OCI-LY7 (cell line): ENCODE data around the gene EMILIN1. TPM values are rescaled to one million over a fixed set of nuclear protein-coding genes. Genes with fewer than 3 reads are reported as not detected.

Experiments
- BruUV-seq: library from RNA; stranded (reverse); fragments of 400-500 nt; replicated peaks from 2 replicates; lab custom pipeline; 2021; lab: Mats Ljungman, UMichigan
- CTCF ChIA-PET: fragments of 300-600 bp; sonication (Branson Sonifier 250); formaldehyde crosslinking; loops from one replicate; lab custom pipeline; 2022; ENCODE audit warnings: antibody characterized with exemption; ENCODE audit not compliant: unreplicated experiment; lab: Charles Lee
- POLR2A ChIA-PET: fragments of 300-600 bp; sonication (Branson Sonifier 250); formaldehyde crosslinking; loops from one replicate; lab custom pipeline; 2022; ENCODE audit warnings: antibody characterized with exemption; lab: Charles Lee
- DNase-seq: peaks from one replicate; pipeline ENCODE4 v3.0.0-alpha.2; 2015; ENCODE audit warnings: low spot score
- H2AFZ ChIP-seq: fragments of 200-600 bp; sonication (generic), shearing (Covaris generic); 2 replicates; pipeline ENCODE4 v1.6.1; 2014; ENCODE audit warnings: mild to moderate bottlenecking, antibody characterized with exemption, low read length, moderate library complexity
- H3K27ac ChIP-seq: fragments of 200-600 bp; sonication (generic); 2 replicates; pipeline ENCODE4 v1.5.1; 2014; ENCODE audit warnings: mixed run types, low read depth, mild to moderate bottlenecking, moderate library complexity, low read length, inconsistent platforms; ENCODE audit not compliant: poor library complexity, severe bottlenecking
- H3K36me3 ChIP-seq: fragments of 200-600 bp; sonication (generic); 2 replicates; pipeline ENCODE4 v1.6.1; 2014; ENCODE audit warnings: mild to moderate bottlenecking, antibody characterized with exemption, low read length, moderate library complexity, mixed read lengths; ENCODE audit not compliant: insufficient read depth
- H3K4me1 ChIP-seq: fragments of 200-600 bp; sonication (generic); 2 replicates; pipeline ENCODE4 v1.5.1; 2014; ENCODE audit warnings: mild to moderate bottlenecking, low read length; ENCODE audit not compliant: insufficient read depth, poor library complexity, severe bottlenecking
- H3K4me2 ChIP-seq: fragments of 200-600 bp; sonication (generic); 2 replicates; pipeline ENCODE4 v1.6.1; 2014; ENCODE audit warnings: mild to moderate bottlenecking, low read length
- H3K4me3 ChIP-seq: fragments of 200-600 bp; sonication (generic); 2 replicates; pipeline ENCODE4 v1.5.1; 2014; ENCODE audit warnings: mild to moderate bottlenecking, low read depth, low read length; ENCODE audit not compliant: poor library complexity, severe bottlenecking
- H3K79me2 ChIP-seq: fragments of 200-600 bp; sonication (generic); 2 replicates; pipeline ENCODE4 v1.6.1; 2016; ENCODE audit warnings: low read depth, mild to moderate bottlenecking, low read length, moderate library complexity, mixed read lengths; ENCODE audit not compliant: insufficient read depth
- H3K9me2 ChIP-seq: fragments of 200-600 bp; sonication (generic); 2 replicates; pipeline ENCODE4 v1.6.1; 2016; ENCODE audit warnings: mild to moderate bottlenecking, low read length, mixed read lengths; ENCODE audit not compliant: insufficient read depth
- H3K9me3 ChIP-seq: fragments of 200-600 bp; sonication (generic); 2 replicates; pipeline ENCODE4 v1.6.1; 2014; ENCODE audit warnings: mild to moderate bottlenecking, mixed run types, low read length, mixed read lengths
- H4K20me1 ChIP-seq: fragments of 200-600 bp; sonication (generic); 2 replicates; pipeline ENCODE4 v1.6.1; 2014; ENCODE audit warnings: mild to moderate bottlenecking, antibody characterized with exemption, low read length, moderate library complexity, mixed read lengths; ENCODE audit not compliant: insufficient read depth
- EZH2phosphoT487 ChIP-seq: fragments of 200-600 bp; sonication (generic); IDR thresholded peaks from 2 replicates; pipeline ENCODE4 v1.6.1; 2018; ENCODE audit warnings: low read depth, borderline replicate concordance, mild to moderate bottlenecking, mixed run types, antibody characterized with exemption, low read length, moderate library complexity, mixed read lengths
- intact Hi-C: fragments of 100-400 bp; cut with micrococcal nuclease; formaldehyde crosslinking; loops from one replicate; pipeline ENCODE4 v1.10.0; 2022; ENCODE audit not compliant: unreplicated experiment
- total RNA-seq, 2 experiments: library from RNA; depleted of rRNA in 1 of 2; stranded (reverse); fragments of >200 nt in 1 of 2; shearing (Covaris generic) in 1 of 2; gene quantifications; 2 replicates each; pipeline ENCODE4 v1.2.3, GENCODE V29; 2014 to 2022
- TF ChIP-seq, protein P1 (sequence below): fragments of 200-600 bp; sonication (generic); conservative IDR thresholded peaks from 2 replicates; pipeline ENCODE4 v1.5.1; 2014; ENCODE audit warnings: mild to moderate bottlenecking, antibody characterized with exemption, low read length, moderate library complexity, mixed read lengths

The EMILIN1 gene
- total RNA-seq, 2 experiments from 2014 or later, result 2.2 to 2.7 TPM

DNA sequence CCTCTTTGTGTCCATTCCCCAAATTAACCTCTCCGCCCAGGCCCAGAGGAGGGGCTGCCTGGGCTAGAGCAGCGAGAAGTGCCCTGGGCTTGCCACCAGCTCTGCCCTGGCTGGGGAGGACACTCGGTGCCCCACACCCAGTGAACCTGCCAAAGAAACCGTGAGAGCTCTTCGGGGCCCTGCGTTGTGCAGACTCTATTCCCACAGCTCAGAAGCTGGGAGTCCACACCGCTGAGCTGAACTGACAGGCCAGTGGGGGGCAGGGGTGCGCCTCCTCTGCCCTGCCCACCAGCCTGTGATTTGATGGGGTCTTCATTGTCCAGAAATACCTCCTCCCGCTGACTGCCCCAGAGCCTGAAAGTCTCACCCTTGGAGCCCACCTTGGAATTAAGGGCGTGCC, 21.6 kb downstream of the EMILIN1 start:
- no TSS peak for BruUV-seq

DNA sequence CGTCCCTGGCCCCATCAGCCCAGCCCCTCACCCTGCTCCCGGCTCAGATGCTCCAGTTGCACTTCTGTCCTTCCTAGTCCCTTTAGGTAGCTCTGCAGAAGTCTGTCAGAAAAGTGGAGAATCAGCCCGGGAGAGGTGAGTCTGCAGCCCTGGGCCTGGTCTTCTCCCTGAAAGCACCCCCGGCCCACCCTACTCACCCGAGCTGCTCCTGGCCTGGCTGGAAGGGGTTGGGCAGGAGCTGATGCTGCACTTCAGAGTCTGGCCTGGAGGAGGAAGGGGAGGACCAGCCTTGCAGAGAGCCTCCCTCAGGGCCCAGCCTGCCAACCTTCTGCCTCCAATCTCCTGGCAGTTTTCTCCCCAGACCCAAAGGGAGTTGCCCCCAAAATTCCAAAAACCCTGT, 23.9 kb downstream of the EMILIN1 start:
- H3K27ac ChIP-seq, result no peak overlapping the region
- H4K20me1 ChIP-seq, result no peaks in the 10 kb centered on the region
- intact Hi-C loops, result no loop called here
- H3K36me3 ChIP-seq, result no peaks in the 10 kb centered on the region
- POLR2A ChIA-PET, result interaction anchor here (0.6 kb wide), 1 partner anchor 298 kb away, joined by 4 read pairs; no protein-coding TSS in a partner anchor
- TF ChIP-seq, protein P1, sequence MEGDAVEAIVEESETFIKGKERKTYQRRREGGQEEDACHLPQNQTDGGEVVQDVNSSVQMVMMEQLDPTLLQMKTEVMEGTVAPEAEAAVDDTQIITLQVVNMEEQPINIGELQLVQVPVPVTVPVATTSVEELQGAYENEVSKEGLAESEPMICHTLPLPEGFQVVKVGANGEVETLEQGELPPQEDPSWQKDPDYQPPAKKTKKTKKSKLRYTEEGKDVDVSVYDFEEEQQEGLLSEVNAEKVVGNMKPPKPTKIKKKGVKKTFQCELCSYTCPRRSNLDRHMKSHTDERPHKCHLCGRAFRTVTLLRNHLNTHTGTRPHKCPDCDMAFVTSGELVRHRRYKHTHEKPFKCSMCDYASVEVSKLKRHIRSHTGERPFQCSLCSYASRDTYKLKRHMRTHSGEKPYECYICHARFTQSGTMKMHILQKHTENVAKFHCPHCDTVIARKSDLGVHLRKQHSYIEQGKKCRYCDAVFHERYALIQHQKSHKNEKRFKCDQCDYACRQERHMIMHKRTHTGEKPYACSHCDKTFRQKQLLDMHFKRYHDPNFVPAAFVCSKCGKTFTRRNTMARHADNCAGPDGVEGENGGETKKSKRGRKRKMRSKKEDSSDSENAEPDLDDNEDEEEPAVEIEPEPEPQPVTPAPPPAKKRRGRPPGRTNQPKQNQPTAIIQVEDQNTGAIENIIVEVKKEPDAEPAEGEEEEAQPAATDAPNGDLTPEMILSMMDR, result no peak
- TF ChIP-seq EZH2phosphoT487, result no peak
- DNase-seq, result no peak
- BruUV-seq, result no TSS peak
- no peaks in the 10 kb centered on the region for H3K79me2 ChIP-seq
- no peaks in the 10 kb centered on the region for H3K9me2 ChIP-seq
- H3K9me3 ChIP-seq, result no peaks in the 10 kb centered on the region
- H3K4me1 ChIP-seq, result peaks cover 10% of the 10 kb centered on the region
- no peak overlapping the region for H3K4me3 ChIP-seq
- CTCF ChIA-PET, result interaction anchor here (1.2 kb wide), 1 partner anchor 68 kb away, joined by 3 read pairs; no protein-coding TSS in a partner anchor
- H2AFZ ChIP-seq, result no peak overlapping the region
- no peak overlapping the region for H3K4me2 ChIP-seq

More for the DNA sequence above, 21.6 kb downstream of the EMILIN1 start:
- TF ChIP-seq, protein P1, result peak; percentile 37; the same call in 1 of the 2 replicates
- no peak for TF ChIP-seq EZH2phosphoT487
- POLR2A ChIA-PET, result no interaction called here
- no peaks in the 10 kb centered on the region for H3K9me2 ChIP-seq
- no peaks in the 10 kb centered on the region for H3K36me3 ChIP-seq
- CTCF ChIA-PET, result interaction anchor here (1.1 to 1.2 kb wide), 3 partner anchors 33 to 179 kb away, joined by 3 to 6 read pairs (median 3); no protein-coding TSS in a partner anchor
- peaks cover 14% of the 10 kb centered on the region for H3K4me1 ChIP-seq
- H3K79me2 ChIP-seq, result no peaks in the 10 kb centered on the region
- H4K20me1 ChIP-seq, result no peaks in the 10 kb centered on the region
- H3K9me3 ChIP-seq, result no peaks in the 10 kb centered on the region
- no peak overlapping the region for H3K4me3 ChIP-seq
- intact Hi-C loops, result no loop called here
- no peak overlapping the region for H3K27ac ChIP-seq
- DNase-seq, result no peak
- H3K4me2 ChIP-seq, result no peak overlapping the region
- no peak overlapping the region for H2AFZ ChIP-seq

DNA sequence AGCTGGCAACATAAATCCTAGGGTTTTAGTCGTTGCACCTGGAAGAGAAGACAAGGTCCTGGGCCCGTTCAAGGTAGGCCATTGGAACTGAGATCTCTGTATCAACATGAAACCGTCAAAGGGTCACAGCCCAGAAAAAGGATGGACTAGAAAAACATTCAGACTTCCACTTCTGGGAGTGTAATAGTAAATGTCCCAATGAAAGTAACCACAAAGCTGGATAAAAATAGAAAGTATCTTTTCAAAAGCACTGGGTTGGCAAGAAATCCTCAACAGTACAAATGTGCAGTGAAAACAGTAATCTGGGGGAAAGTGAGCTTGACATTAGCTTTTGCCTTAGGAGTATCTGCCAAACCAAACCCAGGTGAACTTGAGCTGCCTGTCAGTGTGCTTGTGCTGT, 27.6 kb downstream of the EMILIN1 start:
- Histone ChIP-seq H3K9me2 (no peaks in the 10 kb centered on the region), H3K36me3 (no peaks in the 10 kb centered on the region), H3K4me2 (no peak overlapping the region), H2AFZ (no peak overlapping the region), H3K79me2 (no peaks in the 10 kb centered on the region), H3K4me1 (peaks cover 10% of the 10 kb centered on the region), H3K27ac (no peak overlapping the region), H3K4me3 (no peak overlapping the region), H3K9me3 (no peaks in the 10 kb centered on the region), H4K20me1 (no peaks in the 10 kb centered on the region)
- CTCF ChIA-PET, result no interaction called here
- POLR2A ChIA-PET, result interaction anchor here (1.3 to 1.5 kb wide), 3 partner anchors 9 to 79 kb away, joined by 3 to 6 read pairs (median 4); no protein-coding TSS in a partner anchor
- no peak for TF ChIP-seq EZH2phosphoT487
- no peak for DNase-seq
- no TSS peak for BruUV-seq
- intact Hi-C loops, result no loop called here
